Ishikawa (cell line): Measurements from ENCODE around the gene KHDRBS2.

Source experiments
- CEBPB ChIP-seq: IDR thresholded peaks from 2 replicates; pipeline ENCODE4 v1.6.1; 2012
- CREB1 ChIP-seq: IDR thresholded peaks from 2 replicates; pipeline ENCODE4 v1.6.1; 2012; ENCODE audit warnings: low read depth
- EGR1 ChIP-seq: IDR thresholded peaks from 2 replicates; pipeline ENCODE4 v1.6.1; 2012
- EP300 ChIP-seq: IDR thresholded peaks from 2 replicates; pipeline ENCODE4 v1.6.1; 2012; ENCODE audit warnings: borderline replicate concordance
- FOXM1 ChIP-seq: IDR thresholded peaks from 2 replicates; pipeline ENCODE4 v1.6.1; 2012; ENCODE audit warnings: low read depth, borderline replicate concordance
- NFIC ChIP-seq: IDR thresholded peaks from 2 replicates; pipeline ENCODE4 v1.6.1; 2012
- RAD21 ChIP-seq: IDR thresholded peaks from 2 replicates; pipeline ENCODE4 v1.6.1; 2012; ENCODE audit warnings: low read depth
- REST ChIP-seq: IDR thresholded peaks from 2 replicates; pipeline ENCODE4 v1.6.1; 2012; ENCODE audit warnings: low read depth, mild to moderate bottlenecking
- TAF1 ChIP-seq: IDR thresholded peaks from 2 replicates; pipeline ENCODE4 v1.6.1; 2012; ENCODE audit warnings: low read depth, mild to moderate bottlenecking
- TCF12 ChIP-seq: IDR thresholded peaks from 2 replicates; pipeline ENCODE4 v1.6.1; 2012; ENCODE audit warnings: low read depth
- TEAD4 ChIP-seq: IDR thresholded peaks from 2 replicates; pipeline ENCODE4 v1.6.1; 2012
- USF1 ChIP-seq: IDR thresholded peaks from 2 replicates; pipeline ENCODE4 v1.6.1; 2012
- YY1 ChIP-seq: IDR thresholded peaks from 2 replicates; pipeline ENCODE4 v1.6.1; 2012; ENCODE audit warnings: low read depth
- ZBTB7A ChIP-seq: IDR thresholded peaks from 2 replicates; pipeline ENCODE4 v1.6.1; 2012; ENCODE audit warnings: low read depth
- TF ChIP-seq, protein P1 (sequence below): IDR thresholded peaks from 2 replicates; pipeline ENCODE4 v1.6.1; 2012

The KHDRBS2 gene

GRCh38 chr6:62284725-62285124, 1.3 kb downstream of the KHDRBS2 start:
- TF ChIP-seq CEBPB (no peak), CREB1 (no peak), USF1 (no peak)

DNA sequence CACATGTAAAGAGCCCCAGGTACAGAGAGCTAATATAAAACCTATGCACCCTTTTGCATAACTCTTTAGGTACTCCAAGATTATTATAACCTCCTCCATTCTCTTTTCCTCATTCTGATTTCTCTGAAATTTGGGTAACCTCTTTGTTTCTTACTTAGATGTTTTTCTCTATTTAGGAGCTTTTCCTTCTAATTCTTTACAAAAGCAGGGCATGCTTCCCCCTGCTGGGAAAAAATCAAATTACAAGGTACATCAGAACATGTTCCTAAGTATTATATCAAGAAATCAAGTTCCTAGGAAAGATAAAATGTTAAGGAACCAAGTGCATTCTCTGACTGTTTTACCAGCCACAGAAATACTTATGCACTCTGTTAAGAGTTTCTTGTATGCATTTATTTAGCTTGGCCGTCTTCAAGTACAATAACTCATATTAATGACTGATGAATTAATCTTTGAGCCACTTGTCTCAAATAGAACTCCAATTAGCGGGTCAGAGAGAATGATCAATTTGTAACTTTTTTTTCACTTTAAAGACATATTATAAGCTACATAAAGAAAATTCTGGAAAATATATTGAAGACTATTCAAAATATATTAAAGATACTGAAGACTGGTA, 2.1 kb downstream of the KHDRBS2 start:
- TF ChIP-seq RAD21 (peak; percentile 60), EGR1 (no peak)

DNA sequence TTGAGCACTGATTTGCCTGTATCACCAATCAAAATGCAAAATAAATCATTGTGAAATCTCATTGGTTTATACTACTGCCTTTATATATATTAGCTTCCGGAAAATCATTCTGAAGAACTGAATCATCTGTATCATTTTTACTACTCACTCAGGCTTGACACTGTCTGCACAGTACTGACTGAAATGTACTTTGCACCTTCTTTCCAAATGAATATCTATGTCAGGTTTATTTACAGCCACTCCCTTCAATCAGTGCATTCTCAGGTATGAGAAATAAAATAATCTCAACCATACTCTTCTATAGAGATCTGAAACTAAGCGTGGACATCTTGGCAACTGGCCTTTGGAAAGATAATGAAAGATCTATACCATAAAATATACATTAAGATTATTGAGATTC, 2.7 kb downstream of the KHDRBS2 start:
- no peak for TF ChIP-seq TEAD4
- no peak for TF ChIP-seq YY1
- no peak for TF ChIP-seq ZBTB7A
- TF ChIP-seq FOXM1: no peak
- TF ChIP-seq CREB1: no peak
- TF ChIP-seq, protein P1, sequence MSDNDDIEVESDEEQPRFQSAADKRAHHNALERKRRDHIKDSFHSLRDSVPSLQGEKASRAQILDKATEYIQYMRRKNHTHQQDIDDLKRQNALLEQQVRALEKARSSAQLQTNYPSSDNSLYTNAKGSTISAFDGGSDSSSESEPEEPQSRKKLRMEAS: no peak
- TF ChIP-seq TAF1: no peak
- TF ChIP-seq EP300: no peak
- TF ChIP-seq EGR1: no peak
- TF ChIP-seq RAD21: no peak
- no peak for TF ChIP-seq NFIC
- no peak for TF ChIP-seq USF1
- no peak for TF ChIP-seq CEBPB
- no peak for TF ChIP-seq REST
- no peak for TF ChIP-seq TCF12

DNA sequence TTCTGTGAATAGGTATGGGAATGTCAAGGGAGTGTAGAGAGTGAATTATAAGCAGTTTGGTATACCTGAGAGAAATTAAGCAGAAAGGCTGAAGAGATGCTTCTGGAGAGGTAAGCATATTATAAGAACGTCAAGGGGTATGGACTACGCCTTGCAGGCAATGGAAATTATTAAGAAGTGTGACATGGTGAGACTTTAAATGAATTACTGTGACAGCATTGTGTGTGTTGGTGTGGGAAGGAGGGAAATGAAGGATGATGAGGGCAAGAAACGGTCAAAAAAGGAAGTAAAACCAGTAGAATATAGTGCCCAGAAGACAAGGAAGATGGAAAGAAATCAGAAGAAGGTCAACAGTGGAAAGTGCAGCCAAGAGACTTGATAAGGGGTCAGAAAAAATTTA, 5.9 kb downstream of the KHDRBS2 start:
- no peak for TF ChIP-seq TEAD4
- TF ChIP-seq ZBTB7A: no peak
- TF ChIP-seq RAD21: no peak
- no peak for TF ChIP-seq USF1
- no peak for TF ChIP-seq FOXM1
- TF ChIP-seq REST: no peak
- TF ChIP-seq NFIC: no peak
- TF ChIP-seq, protein P1: no peak

DNA sequence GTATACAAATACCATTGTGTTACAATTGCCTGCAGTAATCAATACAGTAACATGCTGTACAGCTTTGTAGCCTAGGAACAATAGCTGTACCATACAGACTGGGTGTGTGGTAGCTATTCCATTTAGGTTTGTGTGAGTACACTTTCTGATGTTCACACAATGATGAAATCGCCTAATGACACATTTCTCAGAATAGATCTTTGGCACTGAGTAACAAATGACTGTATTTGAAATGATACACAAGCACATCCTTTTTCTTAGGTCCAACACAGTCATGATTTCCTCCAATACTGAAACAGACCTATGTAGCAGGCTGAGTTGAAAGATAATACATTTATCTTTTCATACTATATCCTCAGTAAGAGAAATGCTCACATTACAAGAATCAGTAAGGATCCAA, 13.9 kb downstream of the KHDRBS2 start:
- no peak for TF ChIP-seq EGR1
- TF ChIP-seq RAD21: no peak
- TF ChIP-seq USF1: no peak
- no peak for TF ChIP-seq FOXM1
- no peak for TF ChIP-seq TCF12
- TF ChIP-seq REST: no peak
- TF ChIP-seq ZBTB7A: no peak
- TF ChIP-seq TEAD4: no peak
- no peak for TF ChIP-seq EP300
- TF ChIP-seq YY1: no peak
- TF ChIP-seq CREB1: no peak
- TF ChIP-seq, protein P1: no peak
- TF ChIP-seq TAF1: no peak
- no peak for TF ChIP-seq NFIC
- TF ChIP-seq CEBPB: no peak
